GM23248 (cell line): Measurements from ENCODE around the gene PTPN21.

Source experiments
- EZH2 ChIP-seq: fragments of 200-600 bp; sonication (generic); IDR thresholded peaks from 2 replicates; pipeline ENCODE4 v1.6.1; 2018; ENCODE audit warnings: antibody characterized with exemption, mild to moderate bottlenecking; ENCODE audit not compliant: insufficient read depth, poor library complexity, severe bottlenecking
- EZH2phosphoT487 ChIP-seq: fragments of 200-600 bp; sonication (generic); IDR thresholded peaks from 2 replicates; pipeline ENCODE4 v1.6.1; 2018; ENCODE audit warnings: antibody characterized with exemption, moderate library complexity, mild to moderate bottlenecking, low read depth; ENCODE audit not compliant: insufficient read depth

- no peak for TF ChIP-seq EZH2
- TF ChIP-seq EZH2phosphoT487: no peak
These were observed 73.0 kb downstream of the PTPN21 start for GRCh38 chr14:88481794-88482193.
